ENCODE results near the gene GLRX3.

DNA sequence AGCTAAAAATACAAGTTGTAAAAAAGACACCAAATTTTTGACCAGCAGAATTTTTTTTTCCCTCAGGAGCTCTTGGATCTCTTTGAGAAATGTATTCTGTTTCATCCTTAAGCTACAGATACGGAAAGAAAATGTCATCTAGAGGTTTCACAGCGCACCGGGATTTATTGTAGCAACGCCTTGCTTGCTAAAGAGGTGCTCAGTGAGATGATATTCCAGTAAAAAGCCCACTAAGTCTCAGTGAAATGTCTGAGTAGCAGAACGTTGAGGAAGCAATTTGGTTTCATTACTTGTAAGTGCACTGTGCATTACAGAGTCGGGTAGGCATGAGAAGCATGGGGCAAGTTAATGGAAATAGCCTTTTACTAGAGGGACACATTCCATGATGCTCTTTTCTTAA is 62.5 kb downstream of the GLRX3 start:
- TF ChIP-seq POLR2A (IDR thresholded peaks at IDR 0.05; ENCODE audit: low read depth, low read length) (no peak), POLR2AphosphoS5 (IDR thresholded peaks at IDR 0.05; ENCODE audit: insufficient read depth, low read depth, low read length) (no peak), MYC (IDR thresholded peaks at IDR 0.05; ENCODE audit: low read depth, low read length) (no peak), EZH2 (IDR thresholded peaks at IDR 0.05; ENCODE audit: borderline replicate concordance, low read depth, low read length, severe bottlenecking) (no peak), FOS (IDR thresholded peaks at IDR 0.05; ENCODE audit: borderline replicate concordance, insufficient read depth, low read length) (no peak)
- TF ChIP-seq, protein P1, sequence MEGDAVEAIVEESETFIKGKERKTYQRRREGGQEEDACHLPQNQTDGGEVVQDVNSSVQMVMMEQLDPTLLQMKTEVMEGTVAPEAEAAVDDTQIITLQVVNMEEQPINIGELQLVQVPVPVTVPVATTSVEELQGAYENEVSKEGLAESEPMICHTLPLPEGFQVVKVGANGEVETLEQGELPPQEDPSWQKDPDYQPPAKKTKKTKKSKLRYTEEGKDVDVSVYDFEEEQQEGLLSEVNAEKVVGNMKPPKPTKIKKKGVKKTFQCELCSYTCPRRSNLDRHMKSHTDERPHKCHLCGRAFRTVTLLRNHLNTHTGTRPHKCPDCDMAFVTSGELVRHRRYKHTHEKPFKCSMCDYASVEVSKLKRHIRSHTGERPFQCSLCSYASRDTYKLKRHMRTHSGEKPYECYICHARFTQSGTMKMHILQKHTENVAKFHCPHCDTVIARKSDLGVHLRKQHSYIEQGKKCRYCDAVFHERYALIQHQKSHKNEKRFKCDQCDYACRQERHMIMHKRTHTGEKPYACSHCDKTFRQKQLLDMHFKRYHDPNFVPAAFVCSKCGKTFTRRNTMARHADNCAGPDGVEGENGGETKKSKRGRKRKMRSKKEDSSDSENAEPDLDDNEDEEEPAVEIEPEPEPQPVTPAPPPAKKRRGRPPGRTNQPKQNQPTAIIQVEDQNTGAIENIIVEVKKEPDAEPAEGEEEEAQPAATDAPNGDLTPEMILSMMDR (IDR thresholded peaks at IDR 0.05; ENCODE audit: extremely low read depth in 1 of 2, insufficient read depth in 1 of 2, low read depth in 1 of 2, low read length in 2 of 2) = no peak
- TF ChIP-seq, protein P2, sequence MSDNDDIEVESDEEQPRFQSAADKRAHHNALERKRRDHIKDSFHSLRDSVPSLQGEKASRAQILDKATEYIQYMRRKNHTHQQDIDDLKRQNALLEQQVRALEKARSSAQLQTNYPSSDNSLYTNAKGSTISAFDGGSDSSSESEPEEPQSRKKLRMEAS (IDR thresholded peaks at IDR 0.05; ENCODE audit: insufficient read depth, insufficient read length) = no peak

All from endothelial cell of umbilical vein (primary cell).